ENCODE measurements around the gene ARAP1.

The ARAP1 gene

GRCh38 chr11:72779495-72780128 lies 27.4 kb upstream of the ARAP1 start:
- no peak for DNase-seq

- DNase-seq = no peak
Measured at GRCh38 chr11:72778535-72779494, 26.6 kb upstream of the ARAP1 start.

- DNase-seq = no peak
Measured at GRCh38 chr11:72777755-72778278, 25.6 kb upstream of the ARAP1 start.

GRCh38 chr11:72776844-72777754 lies 24.9 kb upstream of the ARAP1 start:
- no peak for DNase-seq

GRCh38 chr11:72776117-72776843 lies 24.1 kb upstream of the ARAP1 start:
- no peak for DNase-seq

- DNase-seq = no peak
Measured at GRCh38 chr11:72775288-72776110, 23.3 kb upstream of the ARAP1 start.

- no peak for DNase-seq
Measured at GRCh38 chr11:72774499-72774898, 22.3 kb upstream of the ARAP1 start.

GRCh38 chr11:72773696-72774095 lies 21.5 kb upstream of the ARAP1 start:
- DNase-seq = no peak

GRCh38 chr11:72773291-72773690 lies 21.1 kb upstream of the ARAP1 start:
- DNase-seq = no peak

GRCh38 chr11:72772059-72772458 lies 19.9 kb upstream of the ARAP1 start:
- no peak for DNase-seq

GRCh38 chr11:72771507-72771906 lies 19.3 kb upstream of the ARAP1 start:
- no peak for DNase-seq

- no peak for DNase-seq
Measured at GRCh38 chr11:72770799-72771198, 18.6 kb upstream of the ARAP1 start.

GRCh38 chr11:72769680-72770079 lies 17.5 kb upstream of the ARAP1 start:
- DNase-seq = no peak

- no peak for DNase-seq
Measured at GRCh38 chr11:72768581-72768980, 16.4 kb upstream of the ARAP1 start.

- no peak for DNase-seq
Measured at GRCh38 chr11:72767203-72768062, 15.2 kb upstream of the ARAP1 start.

GRCh38 chr11:72766152-72766902 lies 14.1 kb upstream of the ARAP1 start:
- DNase-seq = no peak

GRCh38 chr11:72764503-72764902 lies 12.3 kb upstream of the ARAP1 start:
- no peak for DNase-seq

GRCh38 chr11:72763823-72764222 lies 11.6 kb upstream of the ARAP1 start:
- no peak for DNase-seq

GRCh38 chr11:72762641-72763304 lies 10.6 kb upstream of the ARAP1 start:
- DNase-seq = no peak

Measured in central memory CD4-positive, alpha-beta T cell (primary cell).